NCI-H128 (cell line): ENCODE data around the gene PCDHGA11.
"Not testable (repeated sequence)": the region's sequence is repeated elsewhere in the genome, so short reads cannot be mapped to it uniquely, and the experiment has no call there.

Experiments
- DNase-seq: peaks from one replicate; lab custom pipeline; 2025; ENCODE audit not compliant: unreplicated experiment; lab: John Stamatoyannopoulos, UW

Gene PCDHGA11

DNA sequence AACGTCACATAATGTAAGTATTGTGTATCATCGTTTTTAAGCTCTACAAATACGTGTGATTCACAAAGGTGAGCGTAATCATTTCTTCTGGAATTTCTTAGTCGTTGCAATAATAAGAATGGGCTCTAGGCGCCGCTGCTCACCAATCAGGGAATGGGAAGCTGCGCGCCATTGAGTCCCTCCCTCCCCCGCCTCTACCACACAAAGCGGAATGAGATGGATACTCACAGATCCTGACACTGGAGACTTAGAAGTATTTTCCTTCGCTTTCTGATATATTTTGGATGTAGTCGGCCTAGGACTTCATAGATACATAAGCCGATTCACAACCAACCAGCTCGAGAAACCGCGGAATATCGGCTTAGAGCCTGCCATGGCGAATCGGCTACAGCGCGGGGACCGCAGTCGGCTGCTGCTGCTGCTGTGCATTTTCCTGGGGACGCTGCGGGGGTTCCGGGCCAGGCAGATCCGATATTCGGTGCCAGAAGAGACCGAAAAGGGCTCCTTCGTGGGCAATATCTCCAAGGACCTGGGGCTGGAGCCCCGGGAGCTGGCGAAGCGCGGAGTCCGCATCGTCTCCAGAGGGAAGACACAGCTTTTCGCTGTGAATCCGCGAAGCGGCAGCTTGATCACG lies at the start of gene PCDHGA11:
PCDHGA11 (plus strand) TSS at position 197 of the 634 bp plus-strand sequence; CDS start at position 374, 177 bp downstream.
- DNase-seq = no peak

DNA sequence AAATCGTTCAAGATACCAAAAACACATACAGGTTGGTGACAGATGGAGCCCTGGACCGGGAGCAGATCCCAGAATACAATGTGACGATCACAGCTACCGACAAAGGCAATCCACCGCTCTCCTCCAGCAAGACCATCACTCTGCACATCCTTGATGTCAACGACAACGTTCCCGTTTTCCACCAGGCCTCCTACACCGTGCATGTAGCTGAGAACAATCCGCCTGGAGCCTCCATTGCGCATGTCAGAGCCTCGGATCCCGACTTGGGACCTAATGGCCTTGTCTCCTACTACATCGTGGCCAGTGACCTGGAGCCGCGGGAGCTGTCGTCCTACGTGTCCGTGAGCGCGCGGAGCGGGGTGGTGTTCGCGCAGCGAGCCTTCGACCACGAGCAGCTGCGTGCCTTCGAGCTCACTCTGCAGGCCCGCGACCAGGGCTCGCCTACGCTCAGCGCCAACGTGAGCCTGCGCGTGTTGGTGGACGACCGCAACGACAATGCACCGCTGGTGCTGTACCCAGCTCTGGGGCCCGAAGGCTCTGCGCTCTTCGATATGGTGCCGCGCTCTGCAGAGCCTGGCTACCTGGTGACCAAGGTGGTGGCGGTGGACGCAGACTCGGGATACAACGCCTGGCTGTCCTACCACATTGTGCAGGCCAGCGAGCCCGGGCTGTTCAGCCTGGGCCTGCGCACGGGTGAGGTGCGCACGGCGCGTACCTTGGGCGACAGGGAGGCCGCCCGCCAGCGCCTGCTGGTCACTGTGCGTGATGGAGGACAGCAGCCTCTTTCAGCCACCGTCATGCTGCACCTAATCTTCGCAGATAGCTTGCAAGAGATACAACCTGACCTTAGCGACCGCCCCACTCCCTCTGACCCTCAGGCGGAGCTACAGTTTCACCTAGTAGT lies 49.0 kb upstream of the PCDHGA11 start:
- DNase-seq = no peak

DNA sequence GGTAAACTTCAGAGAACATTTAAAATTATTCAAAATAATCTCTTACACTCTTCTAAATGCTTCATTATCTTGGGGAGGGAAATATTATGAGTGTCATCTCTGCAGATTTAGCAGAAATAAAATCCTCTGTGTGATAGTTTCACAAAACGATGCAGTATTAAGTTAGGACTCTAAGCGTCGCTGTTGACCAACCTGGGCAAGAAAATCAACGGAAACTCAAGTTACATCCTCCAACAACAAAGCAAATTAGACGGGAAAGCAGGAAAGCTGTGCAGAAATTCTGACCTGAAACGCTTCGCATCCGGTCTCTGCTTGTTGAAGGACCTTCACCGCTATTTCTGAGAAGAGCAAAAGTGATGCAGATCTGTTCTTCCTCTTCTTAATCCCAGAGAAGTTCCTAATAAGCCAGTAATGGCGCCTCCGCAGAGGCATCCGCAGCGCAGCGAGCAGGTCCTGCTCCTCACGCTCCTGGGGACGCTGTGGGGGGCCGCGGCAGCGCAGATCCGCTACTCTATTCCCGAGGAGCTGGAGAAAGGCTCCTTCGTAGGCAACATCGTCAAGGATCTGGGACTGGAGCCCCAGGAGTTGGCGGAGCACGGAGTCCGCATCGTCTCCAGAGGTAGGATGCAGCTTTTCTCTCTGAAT lies 47.1 kb upstream of the PCDHGA11 start, which contains the start of gene PCDHGA6:
PCDHGA6 (plus strand) TSS at position 219 of the 645 bp plus-strand sequence; CDS start at position 412, 193 bp downstream.
- DNase-seq = no peak

DNA sequence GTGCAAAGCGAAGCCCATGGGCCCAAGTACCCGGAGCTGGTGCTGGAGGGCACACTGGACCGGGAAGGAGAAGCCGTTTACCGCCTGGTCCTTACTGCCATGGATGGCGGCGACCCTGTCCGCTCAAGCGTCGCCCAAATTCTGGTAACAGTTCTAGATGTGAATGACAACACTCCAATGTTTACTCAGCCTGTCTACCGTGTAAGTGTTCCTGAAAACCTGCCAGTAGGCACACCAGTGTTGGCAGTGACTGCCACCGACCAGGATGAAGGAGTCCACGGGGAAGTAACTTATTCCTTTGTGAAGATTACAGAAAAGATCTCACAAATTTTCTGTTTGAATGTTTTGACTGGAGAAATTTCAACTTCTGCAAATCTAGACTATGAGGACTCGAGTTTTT lies 46.2 kb upstream of the PCDHGA11 start:
- no peak for DNase-seq

DNA sequence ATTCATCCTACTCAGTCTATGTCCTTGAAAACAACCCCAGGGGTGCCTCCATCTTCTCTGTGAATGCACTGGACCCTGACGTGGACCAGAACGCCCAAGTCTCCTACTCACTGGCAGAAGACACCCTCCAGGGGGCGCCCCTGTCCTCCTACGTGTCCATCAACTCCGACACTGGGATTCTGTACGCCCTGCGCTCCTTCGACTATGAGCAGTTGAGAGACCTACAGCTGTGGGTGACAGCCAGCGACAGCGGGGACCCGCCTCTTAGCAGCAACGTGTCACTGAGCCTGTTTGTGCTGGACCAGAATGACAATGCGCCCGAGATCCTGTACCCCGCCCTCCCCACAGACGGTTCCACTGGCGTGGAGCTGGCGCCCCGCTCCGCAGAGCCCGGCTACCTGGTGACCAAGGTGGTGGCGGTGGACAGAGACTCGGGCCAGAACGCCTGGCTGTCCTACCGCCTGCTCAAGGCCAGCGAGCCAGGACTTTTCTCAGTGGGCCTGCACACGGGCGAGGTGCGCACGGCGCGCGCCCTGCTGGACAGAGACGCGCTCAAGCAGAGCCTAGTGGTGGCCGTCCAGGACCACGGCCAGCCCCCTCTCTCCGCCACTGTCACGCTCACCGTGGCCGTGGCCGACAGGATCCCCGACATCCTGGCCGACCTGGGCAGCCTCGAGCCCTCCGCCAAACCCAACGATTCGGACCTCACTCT lies 45.3 kb upstream of the PCDHGA11 start:
- not testable (repeated sequence) for DNase-seq

DNA sequence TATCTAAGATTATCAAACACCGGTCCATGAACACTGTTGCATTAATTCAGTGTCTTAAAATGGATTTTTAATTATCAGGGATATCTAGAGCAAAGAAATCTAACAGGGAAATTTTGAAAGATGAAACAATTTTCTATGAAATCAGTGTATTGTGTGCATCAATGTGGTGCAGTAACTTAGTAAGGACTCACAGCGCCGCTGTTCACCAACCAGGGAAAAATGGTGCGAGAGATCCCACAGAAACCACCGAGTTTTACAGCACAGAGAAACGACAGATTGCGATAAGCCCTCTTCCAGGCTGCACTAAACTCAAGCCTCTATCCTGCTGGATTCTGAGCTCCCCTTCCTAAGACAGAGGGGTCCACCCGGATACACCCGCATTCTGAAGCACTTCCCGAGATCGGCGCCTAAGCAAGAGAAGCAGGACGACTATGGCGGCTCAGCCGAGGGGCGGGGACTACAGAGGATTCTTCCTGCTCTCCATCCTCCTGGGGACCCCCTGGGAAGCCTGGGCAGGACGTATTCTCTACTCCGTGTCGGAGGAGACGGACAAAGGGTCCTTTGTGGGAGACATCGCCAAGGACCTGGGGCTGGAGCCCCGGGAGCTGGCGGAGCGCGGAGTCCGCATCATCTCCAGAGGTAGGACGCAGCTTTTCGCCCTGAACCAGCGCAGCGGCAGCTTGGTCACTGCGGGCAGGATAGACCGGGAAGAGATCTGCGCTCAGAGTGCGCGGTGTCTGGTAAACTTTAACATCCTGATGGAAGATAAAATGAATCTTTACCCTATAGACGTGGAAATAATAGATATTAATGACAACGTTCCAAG lies 38.2 kb upstream of the PCDHGA11 start, which contains the start of gene PCDHGA7:
PCDHGA7 (plus strand) TSS at position 274 of the 826 bp plus-strand sequence; CDS start at position 432, 158 bp downstream.
- no peak for DNase-seq

DNA sequence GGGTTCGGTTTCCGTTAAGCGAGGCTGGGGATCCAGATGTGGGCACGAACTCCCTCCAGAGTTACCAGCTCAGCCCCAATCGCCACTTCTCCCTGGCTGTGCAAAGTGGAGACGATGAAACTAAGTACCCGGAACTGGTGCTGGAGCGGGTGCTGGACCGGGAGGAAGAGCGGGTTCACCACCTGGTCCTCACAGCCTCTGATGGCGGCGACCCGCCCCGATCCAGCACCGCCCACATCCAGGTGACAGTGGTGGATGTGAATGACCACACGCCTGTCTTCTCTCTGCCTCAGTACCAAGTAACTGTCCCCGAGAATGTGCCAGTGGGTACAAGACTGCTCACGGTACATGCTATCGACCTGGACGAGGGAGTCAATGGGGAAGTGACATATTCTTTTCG lies 37.5 kb upstream of the PCDHGA11 start:
- no peak for DNase-seq

DNA sequence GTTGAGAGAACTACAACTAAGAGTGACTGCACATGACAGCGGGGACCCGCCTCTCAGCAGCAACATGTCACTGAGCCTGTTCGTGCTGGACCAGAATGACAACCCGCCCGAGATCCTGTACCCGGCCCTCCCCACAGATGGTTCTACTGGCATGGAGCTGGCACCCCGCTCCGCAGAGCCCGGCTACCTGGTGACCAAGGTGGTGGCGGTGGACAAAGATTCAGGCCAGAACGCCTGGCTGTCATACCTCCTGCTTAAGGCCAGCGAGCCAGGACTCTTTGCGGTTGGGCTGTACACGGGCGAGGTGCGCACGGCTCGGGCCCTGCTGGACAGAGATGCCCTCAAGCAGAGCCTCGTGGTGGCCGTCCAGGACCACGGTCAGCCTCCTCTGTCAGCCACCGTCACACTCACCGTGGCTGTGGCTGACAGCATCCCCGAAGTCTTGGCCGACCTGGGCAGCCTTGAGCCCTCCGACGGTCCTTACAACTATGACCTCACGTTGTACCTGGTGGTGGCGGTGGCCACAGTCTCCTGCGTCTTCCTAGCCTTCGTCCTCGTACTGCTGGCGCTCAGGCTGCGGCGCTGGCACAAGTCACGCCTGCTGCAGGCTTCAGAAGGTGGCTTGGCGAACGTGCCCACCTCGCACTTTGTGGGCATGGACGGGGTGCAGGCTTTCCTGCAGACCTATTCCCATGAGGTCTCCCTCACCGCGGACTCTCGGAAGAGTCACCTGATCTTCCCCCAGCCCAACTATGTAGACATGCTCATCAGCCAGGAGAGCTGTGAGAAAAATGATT lies 36.2 kb upstream of the PCDHGA11 start:
- no peak for DNase-seq

DNA sequence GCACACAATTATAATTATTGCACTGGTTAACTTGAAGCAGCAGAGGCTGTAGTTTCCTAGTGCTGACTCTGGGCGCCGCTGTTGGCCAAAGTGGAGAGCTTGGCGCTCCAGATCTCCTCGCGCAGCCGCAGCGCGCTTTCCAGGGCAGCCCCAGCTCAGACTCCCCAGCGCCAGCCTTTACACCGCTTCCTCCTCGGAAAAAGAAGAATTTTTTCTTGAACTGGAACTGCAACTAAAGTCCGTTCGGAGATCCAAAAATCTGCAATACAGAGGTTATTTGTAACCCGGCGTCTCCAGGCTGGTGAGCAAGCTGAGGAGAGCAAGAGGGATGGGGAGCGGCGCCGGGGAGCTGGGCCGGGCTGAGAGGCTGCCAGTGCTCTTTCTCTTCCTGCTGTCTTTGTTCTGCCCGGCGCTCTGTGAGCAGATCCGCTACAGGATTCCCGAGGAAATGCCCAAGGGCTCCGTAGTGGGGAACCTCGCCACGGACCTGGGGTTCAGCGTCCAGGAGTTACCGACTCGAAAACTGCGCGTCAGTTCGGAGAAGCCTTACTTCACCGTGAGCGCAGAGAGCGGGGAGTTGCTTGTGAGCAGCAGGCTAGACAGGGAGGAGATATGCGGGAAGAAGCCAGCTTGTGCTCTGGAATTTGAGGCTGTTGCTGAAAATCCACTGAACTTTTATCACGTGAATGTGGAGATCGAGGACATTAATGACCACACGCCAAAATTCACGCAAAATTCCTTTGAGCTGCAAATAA lies 33.1 kb upstream of the PCDHGA11 start, which contains the start of gene PCDHGB4:
PCDHGB4 (plus strand) TSS at position 142 of the 755 bp plus-strand sequence; CDS start at position 329, 187 bp downstream.
- DNase-seq = not testable (repeated sequence)

DNA sequence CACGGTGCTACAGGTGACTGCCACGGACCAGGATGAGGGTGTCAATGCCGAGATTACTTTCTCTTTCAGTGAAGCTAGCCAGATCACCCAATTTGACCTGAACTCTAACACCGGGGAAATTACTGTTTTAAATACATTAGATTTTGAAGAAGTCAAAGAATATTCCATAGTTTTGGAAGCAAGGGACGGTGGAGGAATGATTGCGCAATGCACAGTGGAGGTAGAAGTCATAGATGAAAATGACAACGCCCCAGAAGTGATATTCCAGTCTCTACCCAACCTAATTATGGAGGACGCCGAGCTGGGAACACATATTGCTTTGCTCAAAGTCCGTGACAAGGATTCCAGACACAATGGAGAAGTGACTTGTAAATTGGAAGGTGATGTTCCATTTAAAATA lies 32.2 kb upstream of the PCDHGA11 start:
- DNase-seq = no peak

DNA sequence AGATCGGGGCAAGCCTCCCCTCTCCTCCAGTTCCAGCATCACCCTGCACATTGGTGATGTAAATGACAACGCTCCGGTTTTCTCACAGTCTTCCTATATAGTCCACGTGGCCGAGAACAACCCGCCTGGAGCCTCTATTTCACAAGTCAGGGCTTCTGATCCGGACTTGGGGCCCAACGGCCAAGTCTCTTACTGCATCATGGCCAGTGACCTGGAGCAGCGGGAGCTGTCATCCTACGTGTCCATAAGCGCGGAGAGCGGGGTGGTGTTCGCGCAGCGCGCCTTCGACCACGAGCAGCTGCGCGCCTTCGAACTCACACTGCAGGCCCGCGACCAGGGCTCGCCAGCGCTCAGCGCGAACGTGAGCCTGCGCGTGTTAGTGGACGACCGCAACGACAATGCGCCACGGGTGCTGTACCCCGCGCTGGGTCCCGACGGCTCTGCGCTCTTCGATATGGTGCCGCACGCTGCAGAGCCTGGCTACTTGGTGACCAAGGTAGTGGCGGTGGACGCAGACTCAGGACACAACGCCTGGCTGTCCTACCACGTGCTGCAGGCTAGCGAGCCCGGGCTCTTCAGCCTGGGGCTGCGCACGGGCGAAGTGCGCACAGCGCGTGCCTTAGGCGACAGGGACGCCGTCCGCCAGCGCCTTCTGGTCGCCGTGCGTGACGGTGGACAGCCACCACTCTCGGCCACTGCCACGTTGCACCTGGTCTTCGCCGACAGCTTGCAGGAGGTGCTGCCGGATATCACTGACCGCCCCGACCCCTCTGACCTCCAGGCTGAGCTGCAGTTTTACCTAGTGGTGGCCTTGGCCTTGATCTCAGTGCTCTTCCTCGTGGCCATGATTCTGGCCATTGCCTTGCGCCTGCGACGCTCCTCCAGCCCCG lies 31.5 kb upstream of the PCDHGA11 start:
- no peak for DNase-seq

DNA sequence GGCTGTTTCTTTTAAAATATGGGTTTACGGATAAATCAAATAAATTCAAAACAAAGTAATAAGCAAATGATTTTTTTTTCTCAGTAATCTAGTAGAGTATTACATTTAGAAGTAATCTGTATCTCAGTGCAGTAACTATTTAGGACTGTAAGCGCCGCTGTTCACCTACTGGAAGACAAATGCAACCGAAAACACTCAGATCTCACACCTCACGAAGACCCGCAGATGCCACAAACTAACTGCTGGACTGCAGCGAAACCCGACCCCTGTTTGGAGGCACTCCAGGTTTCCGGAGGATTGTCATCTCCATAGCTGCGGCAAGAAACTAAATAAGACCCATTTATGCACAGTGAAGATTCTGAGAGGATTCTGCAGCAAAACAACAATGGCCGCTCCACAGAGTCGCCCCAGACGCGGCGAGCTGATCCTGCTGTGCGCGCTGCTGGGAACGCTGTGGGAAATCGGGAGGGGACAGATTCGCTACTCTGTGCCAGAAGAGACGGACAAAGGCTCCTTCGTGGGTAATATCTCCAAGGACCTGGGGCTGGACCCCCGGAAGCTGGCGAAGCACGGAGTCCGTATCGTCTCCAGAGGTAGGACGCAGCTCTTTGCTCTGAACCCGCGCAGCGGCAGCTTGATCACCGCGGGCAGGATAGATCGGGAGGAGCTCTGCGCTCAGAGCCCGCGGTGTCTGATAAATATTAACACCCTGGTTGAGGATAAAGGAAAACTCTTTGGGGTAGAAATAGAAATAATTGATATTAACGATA lies 28.2 kb upstream of the PCDHGA11 start, which contains the start of gene PCDHGA8:
PCDHGA8 (plus strand) TSS at position 205 of the 770 bp plus-strand sequence; CDS start at position 386, 181 bp downstream.
- no peak for DNase-seq

DNA sequence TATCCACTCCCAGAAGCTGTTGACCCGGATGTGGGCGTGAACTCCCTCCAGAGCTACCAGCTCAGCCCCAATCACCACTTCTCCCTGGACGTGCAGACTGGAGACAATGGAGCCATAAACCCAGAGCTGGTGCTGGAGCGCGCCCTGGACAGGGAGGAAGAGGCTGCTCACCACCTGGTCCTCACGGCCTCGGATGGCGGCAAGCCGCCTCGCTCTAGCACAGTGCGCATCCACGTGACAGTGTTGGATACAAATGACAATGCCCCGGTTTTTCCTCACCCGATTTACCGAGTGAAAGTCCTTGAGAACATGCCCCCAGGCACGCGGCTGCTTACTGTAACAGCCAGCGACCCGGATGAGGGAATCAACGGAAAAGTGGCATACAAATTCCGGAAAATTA lies 27.6 kb upstream of the PCDHGA11 start:
- DNase-seq = no peak

DNA sequence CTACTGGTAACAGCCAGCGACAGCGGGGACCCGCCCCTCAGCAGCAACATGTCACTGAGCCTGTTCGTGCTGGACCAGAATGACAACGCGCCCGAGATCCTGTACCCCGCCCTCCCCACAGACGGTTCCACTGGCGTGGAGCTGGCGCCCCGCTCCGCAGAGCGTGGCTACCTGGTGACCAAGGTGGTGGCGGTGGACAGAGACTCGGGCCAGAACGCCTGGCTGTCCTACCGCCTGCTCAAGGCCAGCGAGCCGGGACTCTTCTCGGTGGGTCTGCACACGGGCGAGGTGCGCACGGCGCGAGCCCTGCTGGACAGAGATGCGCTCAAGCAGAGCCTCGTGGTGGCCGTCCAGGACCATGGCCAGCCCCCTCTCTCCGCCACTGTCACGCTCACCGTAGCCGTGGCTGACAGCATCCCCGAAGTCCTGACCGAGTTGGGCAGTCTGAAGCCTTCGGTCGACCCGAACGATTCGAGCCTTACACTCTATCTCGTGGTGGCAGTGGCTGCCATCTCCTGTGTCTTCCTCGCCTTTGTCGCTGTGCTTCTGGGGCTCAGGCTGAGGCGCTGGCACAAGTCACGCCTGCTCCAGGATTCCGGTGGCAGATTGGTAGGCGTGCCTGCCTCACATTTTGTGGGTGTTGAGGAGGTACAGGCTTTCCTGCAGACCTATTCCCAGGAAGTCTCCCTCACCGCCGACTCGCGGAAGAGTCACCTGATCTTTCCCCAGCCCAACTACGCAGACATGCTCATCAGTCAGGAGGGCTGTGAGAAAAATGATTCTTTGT lies 26.3 kb upstream of the PCDHGA11 start:
- not testable (repeated sequence) for DNase-seq

DNA sequence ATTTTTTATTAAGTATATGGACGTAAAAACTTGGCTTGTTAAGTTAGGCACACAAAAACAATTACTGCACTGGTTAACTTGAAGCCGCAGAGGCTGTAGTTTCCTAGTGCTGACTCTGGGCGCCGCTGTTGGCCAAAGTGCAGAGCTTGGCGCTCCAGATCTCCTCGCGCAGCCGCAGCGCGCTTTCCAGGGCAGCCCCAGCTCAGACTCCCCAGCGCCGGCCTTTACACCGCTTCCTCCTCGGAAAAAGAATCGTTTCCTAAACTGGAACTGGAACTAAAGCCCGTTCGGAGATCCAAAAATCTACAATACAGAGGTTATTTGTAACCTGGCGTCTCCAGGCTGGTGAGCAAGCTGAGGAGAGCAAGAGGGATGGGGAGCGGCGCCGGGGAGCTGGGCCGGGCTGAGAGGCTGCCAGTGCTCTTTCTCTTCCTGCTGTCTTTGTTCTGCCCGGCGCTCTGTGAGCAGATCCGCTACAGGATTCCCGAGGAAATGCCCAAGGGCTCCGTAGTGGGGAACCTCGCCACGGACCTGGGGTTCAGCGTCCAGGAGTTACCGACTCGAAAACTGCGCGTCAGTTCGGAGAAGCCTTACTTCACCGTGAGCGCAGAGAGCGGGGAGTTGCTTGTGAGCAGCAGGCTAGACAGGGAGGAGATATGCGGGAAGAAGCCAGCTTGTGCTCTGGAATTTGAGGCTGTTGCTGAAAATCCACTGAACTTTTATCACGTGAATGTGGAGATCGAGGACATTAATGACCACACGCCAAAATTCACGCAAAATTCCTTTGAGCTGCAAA lies 22.9 kb upstream of the PCDHGA11 start, which contains the start of gene PCDHGB5:
PCDHGB5 (plus strand) TSS at position 192 of the 796 bp plus-strand sequence; CDS start at position 373, 181 bp downstream.
- not testable (repeated sequence) for DNase-seq
